ENCODE measurements around the gene ATP7A.

The ATP7A gene

GRCh38 chrX:77945910-77946545 is 35.5 kb downstream of the ATP7A start:
- no peak for DNase-seq (ENCODE audit: low spot score)

- DNase-seq (ENCODE audit: low spot score), result no peak
Observed at GRCh38 chrX:77946571-77946970, 36.1 kb downstream of the ATP7A start.

GRCh38 chrX:77949840-77950239 is 39.3 kb downstream of the ATP7A start:
- no peak for DNase-seq (ENCODE audit: low spot score)

- no peak for DNase-seq (ENCODE audit: low spot score)
Observed at GRCh38 chrX:77952173-77952572, 41.7 kb downstream of the ATP7A start.

GRCh38 chrX:77953302-77953701 is 42.8 kb downstream of the ATP7A start:
- no peak for DNase-seq (ENCODE audit: low spot score)

GRCh38 chrX:77953708-77954107 is 43.2 kb downstream of the ATP7A start:
- DNase-seq (ENCODE audit: low spot score), result no peak

- DNase-seq (ENCODE audit: low spot score), result no peak
Observed at GRCh38 chrX:77960567-77960966, 50.1 kb downstream of the ATP7A start.

- DNase-seq (ENCODE audit: low spot score), result no peak
Observed at GRCh38 chrX:77961063-77961462, 50.6 kb downstream of the ATP7A start.

- no peak for DNase-seq (ENCODE audit: low spot score)
Observed at GRCh38 chrX:77962068-77962902, 51.8 kb downstream of the ATP7A start.

- no peak for DNase-seq (ENCODE audit: low spot score)
Observed at GRCh38 chrX:77966361-77966760, 55.9 kb downstream of the ATP7A start.

GRCh38 chrX:77967631-77968030 is 57.1 kb downstream of the ATP7A start:
- no peak for DNase-seq (ENCODE audit: low spot score)

- DNase-seq (ENCODE audit: low spot score), result no peak
Observed at GRCh38 chrX:77969538-77969937, 59.0 kb downstream of the ATP7A start, which contains the start of gene PGAM4. TSS of gene PGAM4 (minus strand) at chrX:77969638. CDS start at chrX:77969638, 0 bp downstream.

- no peak for DNase-seq (ENCODE audit: low spot score)
Observed at GRCh38 chrX:77975755-77976154, 65.3 kb downstream of the ATP7A start.

GRCh38 chrX:77977095-77977494 is 66.6 kb downstream of the ATP7A start:
- DNase-seq (ENCODE audit: low spot score), result no peak

- no peak for DNase-seq (ENCODE audit: low spot score)
Observed at GRCh38 chrX:77977518-77977917, 67.0 kb downstream of the ATP7A start.

GRCh38 chrX:77979870-77980269 is 69.4 kb downstream of the ATP7A start:
- no peak for DNase-seq (ENCODE audit: low spot score)

- DNase-seq (ENCODE audit: low spot score), result no peak
Observed at GRCh38 chrX:78011846-78012245, 101.4 kb downstream of the ATP7A start.

GRCh38 chrX:78019586-78020483 is 109.3 kb downstream of the ATP7A start:
- no peak for DNase-seq (ENCODE audit: low spot score)

- DNase-seq (ENCODE audit: low spot score), result peak; percentile 35
Observed at GRCh38 chrX:78024349-78025059, 114.0 kb downstream of the ATP7A start.

GRCh38 chrX:78027798-78028197 is 117.3 kb downstream of the ATP7A start:
- no peak for DNase-seq (ENCODE audit: low spot score)

- DNase-seq (ENCODE audit: low spot score), result peak; percentile 37
Observed at GRCh38 chrX:78029663-78030062, 119.2 kb downstream of the ATP7A start.

- DNase-seq (ENCODE audit: low spot score), result no peak
Observed at GRCh38 chrX:78035061-78035460, 124.6 kb downstream of the ATP7A start.
